ENCODE results near the gene LRFN5. TPM values are rescaled to one million over a fixed set of nuclear protein-coding genes. Genes with fewer than 3 reads are reported as not detected.
"Not testable (repeated sequence)": the region's sequence is repeated elsewhere in the genome, so short reads cannot be mapped to it uniquely, and the experiment has no call there.

LRFN5 gene
- total and polyA plus RNA-seq, 2 experiments from 2014 or later, result 1.9 to 6.8 TPM

- TF ChIP-seq CTCF (conservative IDR thresholded peaks at IDR 0.05; ENCODE audit: low read depth in 2 of 2), result no peak
- no peak for TF ChIP-seq ZNF114 (CRISPR knock-in tag; IDR thresholded peaks at IDR 0.05)
Measured at GRCh38 chr14:41597647-41598046, 9.0 kb upstream of the LRFN5 start (continued).

GRCh38 chr14:41599805-41600385 is 6.8 kb upstream of the LRFN5 start:
- peaks cover 42% of the 10 kb centered on the region for H3K4me1 ChIP-seq (ENCODE audit: insufficient read depth)
- peak; percentile 87 for TF ChIP-seq NANOG (IDR thresholded peaks at IDR 0.05; ENCODE audit: borderline replicate concordance)
- 0 out of 2 replicates have a peak, but pooled peaks have one; percentile 14 for TF ChIP-seq POLR2AphosphoS5 (IDR thresholded peaks at IDR 0.05; ENCODE audit: low read depth)
- not testable (repeated sequence) for H2AFZ ChIP-seq; H3F3A ChIP-seq (replicated peaks; ENCODE audit: low read depth); H3K9me2 ChIP-seq (ENCODE audit: insufficient read depth); H3K36me3 ChIP-seq (ENCODE audit: insufficient read depth); H3K36me3 Mint-ChIP-seq (ENCODE audit: low read depth); H4K20me1 ChIP-seq (replicated peaks; ENCODE audit: insufficient read depth); H3K27me3 Mint-ChIP-seq (ENCODE audit: insufficient read depth, low read depth, poor library complexity); H3K9me3 Mint-ChIP-seq
- peaks cover 26% of the 10 kb centered on the region for H3K79me2 ChIP-seq (replicated peaks; ENCODE audit: insufficient read depth)
- ATAC-seq (peak; percentile 60), DNase-seq (ENCODE audit: low spot score) (peak; percentile 84)
- peak overlapping the region; percentile 71 for H3K4me2 ChIP-seq
- Mint-ChIP-seq H3K4me3 (peak overlapping the region; percentile 3; the same call in 1 of the 3 replicates), H3K4me1 (peaks cover 17% of the 10 kb centered on the region; the same call in 2 of the 3 replicates), H3K27ac (peak overlapping the region; percentile 89)
- peak overlapping the region; percentile 99 for H3K27ac ChIP-seq (ENCODE audit: low read depth)
- H3K27me3 ChIP-seq (ENCODE audit: insufficient read depth), result peaks cover 12% of the 10 kb centered on the region; the same call in 1 of the 2 replicates
- H3K4me3 ChIP-seq, result peak overlapping the region; percentile 37

GRCh38 chr14:41604721-41605531 is 1.8 kb upstream of the LRFN5 start:
- no peaks in the 10 kb centered on the region for H4K20me1 ChIP-seq (replicated peaks; ENCODE audit: insufficient read depth)
- peak overlapping the region; percentile 96 for H3K4me2 ChIP-seq
- ATAC-seq (peak; percentile 64), DNase-seq (ENCODE audit: low spot score) (peak; percentile 93)
- H3K79me2 ChIP-seq (replicated peaks; ENCODE audit: insufficient read depth), result peaks cover 26% of the 10 kb centered on the region
- Mint-ChIP-seq H3K27ac (no peak overlapping the region), H3K36me3 (ENCODE audit: low read depth) (peaks cover 2% of the 10 kb centered on the region; the same call in 1 of the 3 replicates), H3K27me3 (ENCODE audit: insufficient read depth, low read depth, poor library complexity) (peaks cover 54% of the 10 kb centered on the region), H3K4me1 (peaks cover 32% of the 10 kb centered on the region), H3K4me3 (peak overlapping the region; percentile 79), H3K9me3 (peaks cover 4% of the 10 kb centered on the region; the same call in 1 of the 3 replicates)
- peak overlapping the region; percentile 100 for H2AFZ ChIP-seq
- peak overlapping the region; percentile 77 for H3K4me3 ChIP-seq
- H3K9me2 ChIP-seq (ENCODE audit: insufficient read depth), result no peaks in the 10 kb centered on the region
- H3K27me3 ChIP-seq (ENCODE audit: insufficient read depth), result peaks cover 47% of the 10 kb centered on the region
- H3F3A ChIP-seq (replicated peaks; ENCODE audit: low read depth), result no peaks in the 10 kb centered on the region
- no peaks in the 10 kb centered on the region for H3K36me3 ChIP-seq (ENCODE audit: insufficient read depth)
- H3K27ac ChIP-seq (ENCODE audit: low read depth), result no peak overlapping the region
- peaks cover 39% of the 10 kb centered on the region for H3K4me1 ChIP-seq (ENCODE audit: insufficient read depth)
- TF ChIP-seq CREB1 (CRISPR knock-in tag; IDR thresholded peaks at IDR 0.05; ENCODE audit: low read depth) (no peak), NANOG (IDR thresholded peaks at IDR 0.05; ENCODE audit: borderline replicate concordance) (no peak), STAT1 (IDR thresholded peaks at IDR 0.05; ENCODE audit: unreplicated experiment) (no peak), ZNF331 (CRISPR knock-in tag; IDR thresholded peaks at IDR 0.05; ENCODE audit: low read depth) (no peak), CTCF (conservative IDR thresholded peaks at IDR 0.05; ENCODE audit: low read depth in 2 of 2) (peak in 1 of 2 experiments; percentile 19; a peak in 1 of 4 replicates), EZH2phosphoT487 (IDR thresholded peaks at IDR 0.05; ENCODE audit: unreplicated experiment) (no peak)

All from GM23338 (cell line).